Stimulated activated CD8-positive, alpha-beta memory T cell treated with anti-CD3 and anti-CD28 coated beads, Interleukin-4, amount 100 ng/mL, for 1 hour (primary cell): ENCODE measurements around the gene ARMC12.

Experiments used
- DNase-seq, 2 donors: peaks; one replicate each; pipeline ENCODE4 v3.0.0-alpha.2; 2020; ENCODE audit warnings: low read depth in 2 of 2, low spot score in 1 of 2

The ARMC12 gene

DNA sequence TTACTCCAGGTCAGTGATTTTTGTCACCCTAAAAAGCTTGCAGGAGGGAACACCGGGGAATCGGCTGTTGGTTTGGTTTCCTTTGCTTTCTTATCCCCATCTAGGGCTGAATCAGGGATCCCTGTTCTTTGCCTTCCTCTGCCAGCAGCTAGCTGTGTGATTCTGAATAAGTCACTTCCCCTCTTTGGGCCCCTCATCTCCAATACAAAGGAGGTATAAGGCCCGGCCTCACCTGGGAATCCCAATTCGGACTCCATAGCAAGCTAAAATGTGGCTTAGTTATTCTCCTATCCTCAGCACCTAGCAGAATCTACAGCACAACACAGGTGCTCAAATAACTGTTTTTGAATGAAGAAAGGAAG lies 18.5 kb upstream of the ARMC12 start:
- no peak for DNase-seq

GRCh38 chr6:35718911-35719381 lies 17.9 kb upstream of the ARMC12 start:
- DNase-seq: no peak

- no peak for DNase-seq
Measured at GRCh38 chr6:35719404-35719829, 17.4 kb upstream of the ARMC12 start.

DNA sequence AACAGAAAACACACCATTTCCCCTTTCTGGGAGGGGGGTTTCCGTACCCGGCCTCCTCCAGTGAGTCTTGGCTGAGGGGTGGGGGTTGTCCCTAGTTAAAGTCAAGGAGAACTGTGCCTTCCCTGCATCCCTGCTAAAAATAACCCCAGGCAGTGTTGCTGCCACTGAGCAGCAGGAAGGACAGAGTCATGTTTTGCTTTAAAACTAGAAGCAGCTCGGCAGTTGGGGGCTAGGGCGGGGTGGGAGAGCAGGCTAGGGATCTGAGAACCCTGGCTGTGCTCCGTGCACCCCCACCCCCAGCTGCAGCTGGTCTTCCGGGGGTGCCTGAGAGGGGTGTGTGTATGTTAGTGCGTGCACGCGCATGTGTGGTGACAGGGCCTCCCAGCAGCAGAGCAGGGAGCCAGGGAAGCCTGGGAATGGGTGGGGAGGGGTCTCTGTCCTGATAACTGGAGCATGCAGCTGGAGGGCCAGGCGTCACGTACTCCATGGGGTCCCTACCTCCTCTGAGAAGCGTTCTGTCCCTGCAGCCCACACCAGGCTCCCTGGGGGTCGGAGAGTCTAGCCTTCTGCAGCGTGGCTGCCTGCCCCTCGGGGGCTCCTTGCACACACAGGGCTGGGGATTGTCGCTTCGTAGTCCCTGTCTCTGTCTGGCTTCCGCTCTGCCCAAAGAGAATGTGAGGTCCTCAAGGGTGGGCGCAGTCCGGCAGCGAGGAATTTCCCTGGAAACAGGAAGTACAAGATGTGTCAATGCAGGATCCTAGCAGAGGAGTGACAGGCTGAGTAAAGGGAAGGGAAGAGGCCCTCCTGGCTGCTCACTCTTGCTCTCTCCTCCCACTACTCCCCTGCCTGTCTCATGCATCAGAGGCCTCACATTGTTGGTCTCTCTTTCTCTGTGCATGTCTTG lies 16.8 kb upstream of the ARMC12 start:
- no peak for DNase-seq

GRCh38 chr6:35722121-35722761 lies 14.6 kb upstream of the ARMC12 start:
- DNase-seq: no peak

DNA sequence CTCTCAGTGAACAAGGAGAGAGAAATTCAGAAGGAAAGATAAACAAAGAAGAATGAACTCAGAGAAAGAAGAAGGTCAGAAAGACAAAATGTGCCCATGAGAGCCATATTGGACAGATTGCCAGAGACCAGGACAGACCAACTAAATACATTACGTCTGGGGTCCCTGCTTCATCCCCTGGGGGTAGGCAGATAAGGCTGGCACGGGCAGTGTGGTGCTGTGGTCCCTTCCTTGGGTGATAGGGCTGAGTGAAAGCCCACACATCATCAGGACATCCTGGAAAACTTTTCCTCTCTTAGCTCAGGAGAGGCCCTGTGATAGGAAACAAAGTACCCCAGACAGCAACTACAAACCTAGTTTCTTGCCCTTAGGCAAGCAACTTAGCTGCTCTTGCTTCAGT lies 13.2 kb upstream of the ARMC12 start:
- no peak for DNase-seq

GRCh38 chr6:35724059-35724458 lies 12.8 kb upstream of the ARMC12 start:
- DNase-seq: no peak

- no peak for DNase-seq
Measured at GRCh38 chr6:35724471-35724870, 12.4 kb upstream of the ARMC12 start.

DNA sequence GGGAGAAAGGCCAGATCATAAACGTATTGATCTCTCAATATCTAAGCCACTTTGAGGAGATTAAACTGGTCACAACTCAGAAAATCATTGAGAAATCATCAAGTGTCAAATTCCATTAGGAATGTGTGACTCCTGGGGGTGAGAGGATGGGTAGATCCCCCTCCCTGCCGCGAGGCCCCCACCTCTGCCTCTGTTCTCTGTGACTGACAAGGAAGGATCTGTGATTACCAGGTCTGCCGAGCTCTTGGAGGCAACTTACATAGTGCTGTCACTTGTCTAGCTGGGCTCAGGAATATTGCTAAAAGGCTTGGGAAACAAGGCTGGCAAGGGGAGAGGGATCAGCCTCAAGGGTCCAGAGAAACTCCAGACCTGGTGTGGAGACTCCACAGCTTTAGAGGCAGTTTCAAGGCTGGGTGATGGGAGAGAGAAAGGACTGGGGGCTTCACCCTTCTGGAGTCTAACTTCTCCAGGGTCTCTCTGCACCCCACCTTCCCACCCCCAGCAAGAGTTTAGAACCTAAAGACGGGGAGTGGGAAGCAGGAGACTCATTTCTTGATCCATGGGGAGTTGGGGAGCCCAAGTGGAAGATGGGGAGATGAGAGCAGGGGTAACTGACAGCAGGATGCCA lies 11.6 kb upstream of the ARMC12 start:
- DNase-seq: no peak

- DNase-seq: no peak
Measured at GRCh38 chr6:35725721-35726438, 11.0 kb upstream of the ARMC12 start.

DNA sequence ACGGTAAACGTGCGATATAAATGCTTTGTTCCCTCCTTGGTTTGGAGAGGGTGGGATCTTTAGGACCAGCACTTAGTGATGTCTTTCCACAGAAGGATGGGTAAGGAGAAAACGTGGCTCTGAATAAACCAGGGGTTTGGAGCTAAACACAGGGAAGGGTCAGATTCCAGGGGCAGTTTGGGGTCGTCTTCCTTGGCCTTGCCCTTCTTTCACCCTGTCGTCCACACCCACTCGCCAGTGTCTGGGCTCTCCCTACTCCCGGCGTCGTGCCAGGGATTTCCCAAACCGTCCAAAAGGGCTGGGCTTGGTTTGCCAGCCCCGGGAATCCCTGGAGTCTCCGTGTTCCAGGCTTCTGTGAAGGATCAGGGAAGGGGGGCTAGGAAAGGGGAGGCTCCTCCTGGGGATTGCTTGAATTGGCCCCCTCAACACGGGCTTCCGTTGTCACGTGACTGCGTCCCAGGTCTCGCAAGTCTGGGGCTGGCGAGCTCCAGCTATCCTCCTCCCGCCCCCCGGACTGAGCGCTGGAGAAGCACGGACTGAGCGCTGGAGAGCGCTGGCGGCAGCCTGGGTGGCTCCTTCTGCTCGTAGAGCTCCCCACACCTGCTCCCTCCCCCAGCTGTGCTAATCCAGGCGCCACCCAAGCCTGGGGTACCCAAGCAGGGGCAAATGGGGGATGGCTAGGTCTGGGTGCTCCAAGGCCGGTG lies 9.4 kb upstream of the ARMC12 start:
- no peak for DNase-seq

- peak; percentile 66 to 77 for DNase-seq
Measured at GRCh38 chr6:35727935-35728682, 8.7 kb upstream of the ARMC12 start.

DNA sequence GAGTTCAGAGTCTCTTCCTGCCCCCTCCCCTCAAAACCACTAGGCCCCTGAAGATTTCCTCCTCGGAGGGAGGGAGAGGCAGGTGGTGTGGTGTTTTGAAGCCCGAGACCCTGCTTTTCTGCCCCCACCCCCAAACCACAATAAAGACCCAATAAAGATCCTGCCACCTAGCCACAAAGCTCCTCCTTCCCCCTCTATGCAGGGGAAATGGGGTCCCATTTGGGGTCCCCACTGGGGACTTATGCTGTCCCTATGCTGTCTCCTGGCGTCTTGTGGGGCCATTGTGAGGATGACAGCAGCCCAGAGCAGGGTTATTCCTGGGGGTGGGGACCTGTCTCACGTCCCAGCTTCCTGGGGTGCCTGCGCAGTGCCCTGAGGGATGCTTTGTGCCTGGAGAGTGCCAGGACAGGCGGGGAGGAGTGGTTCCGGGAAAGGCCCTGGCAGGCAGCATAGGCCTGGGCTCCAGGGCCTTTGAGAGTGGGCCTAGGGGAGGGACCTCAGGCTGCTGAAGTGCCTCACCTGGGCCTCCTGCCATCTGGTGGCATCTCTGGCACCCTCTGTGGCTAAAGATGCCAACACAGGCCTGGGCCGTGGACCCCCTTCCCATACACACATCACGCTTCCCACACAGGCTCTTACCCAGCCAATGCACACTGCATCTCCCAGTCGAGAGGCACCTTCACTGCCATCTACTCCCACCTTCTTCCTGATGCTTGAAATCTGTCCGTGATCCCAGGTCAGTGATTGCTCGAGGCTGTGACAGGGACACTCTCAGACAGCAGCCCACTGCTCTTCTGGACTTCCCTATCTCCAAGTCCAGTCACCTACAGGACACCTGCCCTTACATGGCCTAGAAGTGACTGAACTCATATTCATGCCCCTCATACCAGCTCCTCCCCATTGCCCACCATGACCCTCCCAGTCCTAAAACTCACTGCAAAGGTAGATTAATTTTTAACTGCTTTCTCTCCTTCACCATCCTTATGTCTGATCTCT lies 7.9 kb upstream of the ARMC12 start:
- no peak for DNase-seq

DNA sequence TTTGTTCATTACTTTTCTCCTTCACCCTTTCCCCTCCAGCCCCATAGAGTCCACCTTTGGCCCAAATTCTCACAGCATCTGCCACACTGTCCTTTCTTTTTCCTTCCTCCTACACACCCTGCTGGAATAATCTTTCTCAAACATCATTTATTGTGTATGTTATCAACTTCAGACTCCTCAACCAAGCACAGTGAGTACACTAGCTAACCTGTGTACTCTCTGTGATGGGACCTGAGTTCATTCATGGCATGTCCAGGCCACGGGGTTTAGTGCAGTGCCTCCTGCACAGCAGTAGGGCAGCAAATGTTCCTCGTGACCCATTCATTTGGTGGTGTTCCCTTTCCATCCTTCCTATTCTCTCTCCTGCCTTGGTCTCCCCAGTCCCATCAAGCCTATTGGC lies 7.1 kb upstream of the ARMC12 start:
- DNase-seq: no peak

- no peak for DNase-seq
Measured at GRCh38 chr6:35730745-35731413, 6.0 kb upstream of the ARMC12 start.

GRCh38 chr6:35731414-35731735 lies 5.5 kb upstream of the ARMC12 start:
- peak; percentile 91 to 93 for DNase-seq

DNA sequence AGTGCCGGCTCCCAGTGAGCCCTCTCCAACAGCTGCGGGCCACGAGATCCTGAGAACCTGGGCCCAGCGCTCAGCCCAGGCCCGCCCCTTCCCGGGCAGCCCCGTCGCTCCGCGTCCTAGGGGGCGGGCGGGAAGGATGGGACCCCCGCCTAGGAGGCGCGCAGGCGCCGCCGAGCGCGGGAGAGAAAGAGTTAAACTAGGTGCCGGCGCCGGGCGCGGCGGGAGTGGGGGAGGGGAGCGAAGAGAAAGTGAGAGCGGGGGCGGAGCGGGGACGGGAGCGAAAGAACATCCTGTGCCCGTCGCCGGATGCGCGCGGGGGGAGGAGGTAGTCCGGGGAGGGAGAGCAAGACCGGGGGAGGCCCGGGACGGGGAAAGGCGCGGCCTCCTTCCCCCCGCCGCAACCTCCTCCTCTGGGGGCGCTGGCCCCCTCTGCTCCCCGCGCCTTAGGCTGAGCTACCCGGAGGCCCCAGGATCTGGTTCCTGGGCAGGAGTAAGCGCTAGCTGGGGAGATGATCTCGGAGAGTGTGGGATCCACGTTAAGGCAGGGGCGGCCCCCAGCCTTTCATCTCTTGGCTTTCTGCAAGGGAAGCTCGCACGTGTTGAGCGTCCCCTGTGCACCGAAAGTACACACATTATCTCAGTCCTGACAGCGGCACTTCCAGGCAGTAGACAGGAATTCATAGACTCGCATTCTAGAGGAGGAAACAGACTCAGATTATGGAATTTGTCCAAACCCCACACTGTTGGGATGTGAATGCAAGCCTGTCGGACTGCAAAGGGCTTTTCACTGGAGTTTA lies 4.9 kb upstream of the ARMC12 start:
- DNase-seq: peak; percentile 86 to 89

GRCh38 chr6:35733633-35734032 lies 3.2 kb upstream of the ARMC12 start:
- DNase-seq: no peak
